H1 (cell line): ENCODE results near the gene HOOK1. TPM values are rescaled to one million over a fixed set of nuclear protein-coding genes. Genes with fewer than 3 reads are reported as not detected.

Experiments used
- CTCF ChIA-PET: fragments of 300-600 bp; sonication (Branson Sonifier 250); formaldehyde crosslinking; loops from one replicate; lab custom pipeline; 2021; ENCODE audit not compliant: partially characterized antibody; lab: Charles Lee
- POLR2A ChIA-PET: fragments of 300-600 bp; sonication (Branson Sonifier 250); formaldehyde crosslinking; loops from one replicate; lab custom pipeline; 2021; ENCODE audit warnings: inconsistent platforms; ENCODE audit not compliant: partially characterized antibody; lab: Charles Lee
- DNase-seq, 2 experiments: peaks; one replicate each; pipeline versions ENCODE4 v3.0.0 to v3.0.0-alpha.2; 2010 to 2022; ENCODE audit warnings: low spot score in 2 of 2, low read depth in 1 of 2, mixed read lengths in 1 of 2
- FAIRE-seq: peaks from 2 replicates; lab custom pipeline; 2011; peaks lifted over from hg19 to GRCh38; lab: Jason Lieb, UNC
- H2AFZ ChIP-seq: 2 replicates; pipeline ENCODE4 v1.8.1; 2012; ENCODE audit warnings: low read length, inconsistent platforms
- H2AK5ac ChIP-seq: 2 replicates; pipeline ENCODE4 v1.6.1; 2013; ENCODE audit warnings: low read depth, low read length
- H2BK120ac ChIP-seq: replicated peaks from 2 replicates; pipeline ENCODE3; 2013; ENCODE audit warnings: low read depth, low read length, inconsistent platforms
- H2BK12ac ChIP-seq: 2 replicates; pipeline ENCODE4 v1.6.1; 2013; ENCODE audit warnings: low read depth, low read length
- H2BK15ac ChIP-seq: 2 replicates; pipeline ENCODE4 v1.6.1; 2013; ENCODE audit warnings: low read length
- H2BK20ac ChIP-seq: 2 replicates; pipeline ENCODE4 v1.6.1; 2013; ENCODE audit warnings: low read length
- H2BK5ac ChIP-seq: 2 replicates; pipeline ENCODE4 v1.6.1; 2013; ENCODE audit warnings: low read depth, low read length
- H3K14ac ChIP-seq: 2 replicates; pipeline ENCODE4 v1.6.1; 2013; ENCODE audit warnings: inconsistent platforms; ENCODE audit not compliant: insufficient read length
- H3K18ac ChIP-seq: 2 replicates; pipeline ENCODE4 v1.6.1; 2013; ENCODE audit warnings: low read length; ENCODE audit errors: extremely low read depth
- H3K23ac ChIP-seq: 2 replicates; pipeline ENCODE4 v1.6.1; 2013; ENCODE audit warnings: inconsistent platforms; ENCODE audit not compliant: insufficient read length
- H3K23me2 ChIP-seq: 2 replicates; pipeline ENCODE4 v1.6.1; 2013; ENCODE audit warnings: low read depth, low read length
- H3K27ac ChIP-seq: 2 replicates; pipeline ENCODE4 v1.6.1; 2011; ENCODE audit warnings: low read depth, low read length, inconsistent platforms
- H3K27me3 ChIP-seq, 4 experiments: replicated peaks in 1 of 4; 1 replicate in 1 of 4; 2 replicates in 3 of 4; pipeline versions ENCODE4 v1.6.1 to v1.8.1; 2011 to 2013; ENCODE audit warnings: low read length in 3 of 4, mild to moderate bottlenecking in 3 of 4, inconsistent platforms in 2 of 4, mixed read lengths in 2 of 4, moderate library complexity in 1 of 4; ENCODE audit not compliant: control insufficient read depth in 3 of 4, insufficient read depth in 3 of 4; ENCODE audit errors: extremely low read depth in 1 of 4
- H3K36me3 ChIP-seq, 4 experiments: 2 replicates each; pipeline versions ENCODE4 v1.6.1 to v1.8.1; 2011 to 2013; ENCODE audit warnings: mild to moderate bottlenecking in 4 of 4, low read length in 3 of 4, moderate library complexity in 2 of 4, control low read depth in 1 of 4, inconsistent platforms in 1 of 4; ENCODE audit not compliant: insufficient read depth in 4 of 4, control insufficient read depth in 2 of 4
- H3K4ac ChIP-seq: replicated peaks from 2 replicates; pipeline ENCODE3; 2013; ENCODE audit warnings: low read length, low read depth, mixed read lengths, inconsistent platforms; ENCODE audit not compliant: insufficient read length
- H3K4me1 ChIP-seq, 4 experiments: replicated peaks in 1 of 4; 1 replicate in 1 of 4; 2 replicates in 3 of 4; pipeline versions ENCODE4 v1.6.1 to v1.8.1; 2011 to 2013; ENCODE audit warnings: low read length in 3 of 4, inconsistent platforms in 2 of 4, mixed read lengths in 1 of 4; ENCODE audit not compliant: insufficient read depth in 4 of 4, control insufficient read depth in 3 of 4
- H3K4me2 ChIP-seq, 2 experiments: 2 replicates each; pipeline versions ENCODE4 v1.6.1 to v1.8.1; 2011 to 2013; ENCODE audit warnings: low read depth in 2 of 2, low read length in 2 of 2, control low read depth in 1 of 2, inconsistent platforms in 1 of 2, mild to moderate bottlenecking in 1 of 2; ENCODE audit not compliant: insufficient read depth in 1 of 2
- H3K4me3 ChIP-seq, 4 experiments: fragments of 200-600, 300-600 bp in 1 of 4; sonication (generic), shearing (Covaris generic), sonication (Bioruptor Twin) in 1 of 4; 2 replicates each; pipeline versions ENCODE4 v1.5.1 to v1.8.1; 2011 to 2016; ENCODE audit warnings: low read length in 4 of 4, low read depth in 3 of 4, control low read depth in 2 of 4, inconsistent platforms in 2 of 4, mild to moderate bottlenecking in 2 of 4, mixed read lengths in 1 of 4, moderate library complexity in 1 of 4; ENCODE audit not compliant: insufficient read depth in 2 of 4; ENCODE audit errors: extremely low read depth in 1 of 4
- H3K56ac ChIP-seq: replicated peaks from 2 replicates; pipeline ENCODE3; 2013; ENCODE audit warnings: low read depth, mild to moderate bottlenecking, mixed read lengths, low read length, inconsistent platforms; ENCODE audit not compliant: insufficient read length
- H3K79me1 ChIP-seq: 2 replicates; pipeline ENCODE4 v1.6.1; 2013; ENCODE audit warnings: low read depth, low read length, control low read depth
- H3K79me2 ChIP-seq, 2 experiments: 2 replicates each; pipeline versions ENCODE4 v1.6.1 to v1.8.1; 2012 to 2013; ENCODE audit warnings: low read length in 2 of 2, mild to moderate bottlenecking in 2 of 2, inconsistent platforms in 1 of 2; ENCODE audit not compliant: insufficient read depth in 2 of 2, control insufficient read depth in 1 of 2
- H3K9ac ChIP-seq, 4 experiments: replicated peaks in 1 of 4; 1 replicate in 1 of 4; 2 replicates in 3 of 4; pipeline versions ENCODE4 v1.6.1 to v1.8.1; 2011 to 2013; ENCODE audit warnings: low read depth in 3 of 4, low read length in 3 of 4, control low read depth in 2 of 4, mild to moderate bottlenecking in 2 of 4, moderate library complexity in 2 of 4, inconsistent platforms in 1 of 4; ENCODE audit errors: extremely low read depth in 1 of 4
- H3K9me3 ChIP-seq, 2 experiments: 2 replicates each; pipeline versions ENCODE4 v1.6.1 to v1.8.1; 2012 to 2013; ENCODE audit warnings: mild to moderate bottlenecking in 2 of 2, moderate library complexity in 2 of 2, control low read depth in 1 of 2, inconsistent platforms in 1 of 2, low read depth in 1 of 2, low read length in 1 of 2, mixed read lengths in 1 of 2; ENCODE audit not compliant: insufficient read depth in 2 of 2
- H4K20me1 ChIP-seq, 2 experiments: replicated peaks in 1 of 2; 2 replicates each; pipeline versions ENCODE3 to v1.8.1; 2011 to 2013; ENCODE audit warnings: inconsistent platforms in 2 of 2, low read length in 2 of 2, mild to moderate bottlenecking in 1 of 2; ENCODE audit not compliant: insufficient read depth in 2 of 2, control insufficient read depth in 1 of 2
- H4K5ac ChIP-seq: 2 replicates; pipeline ENCODE4 v1.6.1; 2013; ENCODE audit warnings: low read length, low read depth, mixed read lengths, inconsistent platforms; ENCODE audit not compliant: insufficient read length
- H4K8ac ChIP-seq: 2 replicates; pipeline ENCODE4 v1.8.0; 2013; ENCODE audit warnings: mild to moderate bottlenecking, moderate library complexity, low read length, inconsistent platforms; ENCODE audit not compliant: insufficient read depth; ENCODE audit errors: extremely low read depth
- H4K91ac ChIP-seq: replicated peaks from 2 replicates; pipeline ENCODE3; 2013; ENCODE audit warnings: low read length, mixed read lengths, inconsistent platforms; ENCODE audit not compliant: insufficient read length
- ATF3 ChIP-seq: IDR thresholded peaks from 2 replicates; pipeline ENCODE4 v1.6.1; 2011; ENCODE audit warnings: low read depth, mild to moderate bottlenecking, low read length; ENCODE audit not compliant: insufficient read depth
- BACH1 ChIP-seq: IDR thresholded peaks from 2 replicates; pipeline ENCODE4 v1.6.1; 2012; ENCODE audit warnings: low read length, improper control_type of control experiment
- CEBPB ChIP-seq: IDR thresholded peaks from 2 replicates; pipeline ENCODE4 v1.6.1; 2012; ENCODE audit warnings: low read depth, low read length
- FOSL1 ChIP-seq: IDR thresholded peaks from 2 replicates; pipeline ENCODE4 v1.6.1; 2011; ENCODE audit warnings: mild to moderate bottlenecking, low read depth, low read length, moderate library complexity; ENCODE audit not compliant: insufficient read depth
- POLR2A ChIP-seq, 2 experiments: IDR thresholded peaks; 1 replicate in 1 of 2; 2 replicates in 1 of 2; pipeline ENCODE4 v1.6.1; 2011; ENCODE audit warnings: low read depth in 2 of 2, low read length in 2 of 2, mild to moderate bottlenecking in 2 of 2; ENCODE audit errors: control extremely low read depth in 1 of 2
- POU5F1 ChIP-seq: IDR thresholded peaks from 2 replicates; pipeline ENCODE4 v1.6.1; 2011; ENCODE audit warnings: low read depth, mild to moderate bottlenecking, low read length, moderate library complexity
- RBBP5 ChIP-seq: IDR thresholded peaks from 2 replicates; pipeline ENCODE4 v1.7.1; 2012; ENCODE audit warnings: low read depth, mild to moderate bottlenecking, inconsistent platforms, low read length, moderate library complexity, borderline replicate concordance
- SIX5 ChIP-seq: IDR thresholded peaks from 2 replicates; pipeline ENCODE4 v1.6.1; 2011; ENCODE audit warnings: mild to moderate bottlenecking, low read depth, low read length
- SRF ChIP-seq: IDR thresholded peaks from 2 replicates; pipeline ENCODE4 v1.6.1; 2011; ENCODE audit warnings: mild to moderate bottlenecking, low read depth, low read length, moderate library complexity
- WGBS, 2 experiments: shearing (Covaris generic) in 1 of 2; methylation state at CpG; one replicate each; pipeline versions ENCODE4 v1.1.6 to v1.1.7; 2013 to 2015; ENCODE audit warnings: low lambda C conversion rate in 2 of 2, mixed read lengths in 2 of 2, inconsistent platforms in 1 of 2, low coverage in 1 of 2, missing lambda C conversion rate in 1 of 2; ENCODE audit not compliant: insufficient replicate concordance in 2 of 2, insufficient coverage in 1 of 2, insufficient read length in 1 of 2; ENCODE audit errors: extremely low coverage in 1 of 2, missing lambda C conversion rate in 1 of 2; 5-methylcytosine and 5-hydroxymethylcytosine counted together
- polyA plus RNA-seq, 7 experiments: library from polyadenylated mRNA; depleted of rRNA in 3 of 7; stranded (reverse) in 5 of 7; unstranded in 2 of 7; fragments of >200 nt in 5 of 7; fragments of 200-250 nt in 2 of 7; gene quantifications; 1 replicate in 5 of 7; 2 replicates in 1 of 7; 4 replicates in 1 of 7; pipeline versions ENCODE4 v1.2.1 to v1.2.3, GENCODE V29; 2011 to 2013; ENCODE audit warnings: missing spikeins in 2 of 7, mixed read lengths in 2 of 7
- total RNA-seq: library from RNA; stranded (reverse); fragmentation: NEBNext Ultra II Directional; extraction: Animal tissue kit (Norgen Biotek cat#: 25700); gene quantifications from 2 replicates; pipeline ENCODE4 v1.2.1, GENCODE V29; 2021

Gene HOOK1
- total and polyA plus RNA-seq, 2 of the 8 experiments (the other 6 are each of a cell fraction or from before 2014, with no cell fraction given) = 5.6 to 34.5 TPM

- H4K20me1 ChIP-seq = no peaks in the 10 kb centered on the region
- H3K23ac ChIP-seq = no peak overlapping the region
- no peaks in the 10 kb centered on the region for H3K36me3 ChIP-seq
- no peak overlapping the region for H2AK5ac ChIP-seq
- H3K23me2 ChIP-seq = no peaks in the 10 kb centered on the region
- H2BK5ac ChIP-seq = no peak overlapping the region
- CTCF ChIA-PET = interaction anchor here (0.7 to 2.2 kb wide), 5 partner anchors 13 to 1963 kb away, joined by 3 to 6 read pairs (median 3); no protein-coding TSS in a partner anchor
- TF ChIP-seq SRF = no peak
- no peak for TF ChIP-seq BACH1
- no peak for TF ChIP-seq POLR2A (IDR thresholded peaks at IDR 0.05; ENCODE audit: control extremely low read depth in 1 of 2, low read depth in 2 of 2, low read length in 2 of 2)
- no peak for TF ChIP-seq FOSL1
- TF ChIP-seq SIX5 = no peak
- TF ChIP-seq CEBPB = no peak
- no peak for TF ChIP-seq ATF3
- no peak for TF ChIP-seq RBBP5
- TF ChIP-seq POU5F1 = no peak
- TF ChIP-seq, all 59 proteins: peak for 0
- Histone ChIP-seq H3K9me3 (no peaks in the 10 kb centered on the region), H3K4me2 (no peak overlapping the region), H4K8ac (no peak overlapping the region), H3K56ac (no peak overlapping the region), H3K79me1 (no peaks in the 10 kb centered on the region), H4K5ac (no peak overlapping the region), H3K4me3 (no peak overlapping the region), H2BK20ac (no peak overlapping the region), H3K9ac (no peak overlapping the region), H3K18ac (no peak overlapping the region), H4K91ac (no peak overlapping the region), H2BK15ac (no peak overlapping the region), H3K4ac (no peak overlapping the region), H3K4me1 (peaks cover 0 to 6% (median 2%) of the 10 kb centered on the region in 4 experiments; a peak in 1 of 7 replicates), H3K27ac (no peak overlapping the region), H3K14ac (no peak overlapping the region), H3K27me3 (peaks cover 0 to 1% (median 0%) of the 10 kb centered on the region in 4 experiments; a peak in 1 of 7 replicates), H2AFZ (no peak overlapping the region), H2BK120ac (no peak overlapping the region), H2BK12ac (no peak overlapping the region), H3K79me2 (no peaks in the 10 kb centered on the region)
- 82% methylated on average over 9 of the region's 9 CpGs; no CpG with 5 or more reads in 1 of the 2 experiments for whole genome bisulfite sequencing, 2 experiments
- no peak for FAIRE-seq
- POLR2A ChIA-PET = interaction anchor here (0.6 kb wide), 1 partner anchor 958 kb away, joined by 3 read pairs; no protein-coding TSS in a partner anchor
- no peak for DNase-seq
Measured at GRCh38 chr1:59766227-59766855, 48.4 kb upstream of the HOOK1 start.
